Measurements from ENCODE around the gene DNM2.

DNM2 gene

GRCh38 chr19:10797541-10798256 is 79.8 kb downstream of the DNM2 start:
- in situ Hi-C loops (cut with HindIII; ENCODE audit: low pct_ligation_motif_present, low pct_unique_long_range_greater_than_20kb, low sequenced_read_pairs) = no loop called here
- no peak for DNase-seq

GRCh38 chr19:10800488-10800887 is 82.6 kb downstream of the DNM2 start:
- DNase-seq = no peak
- in situ Hi-C loops (cut with HindIII; ENCODE audit: low pct_ligation_motif_present, low pct_unique_long_range_greater_than_20kb, low sequenced_read_pairs) = no loop called here

- in situ Hi-C loops (cut with HindIII; ENCODE audit: low pct_ligation_motif_present, low pct_unique_long_range_greater_than_20kb, low sequenced_read_pairs) = no loop called here
- no peak for DNase-seq
Observed at GRCh38 chr19:10802479-10802878, 84.6 kb downstream of the DNM2 start.

- in situ Hi-C loops (cut with HindIII; ENCODE audit: low pct_ligation_motif_present, low pct_unique_long_range_greater_than_20kb, low sequenced_read_pairs) = no loop called here
- no peak for DNase-seq
Observed at GRCh38 chr19:10803252-10803651, 85.4 kb downstream of the DNM2 start.

GRCh38 chr19:10805065-10805757 is 87.3 kb downstream of the DNM2 start:
- no peak for DNase-seq
- in situ Hi-C loops (cut with HindIII; ENCODE audit: low pct_ligation_motif_present, low pct_unique_long_range_greater_than_20kb, low sequenced_read_pairs) = no loop called here

- in situ Hi-C loops (cut with HindIII; ENCODE audit: low pct_ligation_motif_present, low pct_unique_long_range_greater_than_20kb, low sequenced_read_pairs) = no loop called here
Observed at GRCh38 chr19:10805758-10806247, 87.9 kb downstream of the DNM2 start.

GRCh38 chr19:10808937-10809649 is 91.2 kb downstream of the DNM2 start:
- in situ Hi-C loops (cut with HindIII; ENCODE audit: low pct_ligation_motif_present, low pct_unique_long_range_greater_than_20kb, low sequenced_read_pairs) = no loop called here
- no peak for DNase-seq

More at GRCh38 chr19:10805758-10806247, 87.9 kb downstream of the DNM2 start:
- DNase-seq = no peak

GRCh38 chr19:10809651-10810285 is 91.9 kb downstream of the DNM2 start:
- in situ Hi-C loops (cut with HindIII; ENCODE audit: low pct_ligation_motif_present, low pct_unique_long_range_greater_than_20kb, low sequenced_read_pairs) = no loop called here
- DNase-seq = no peak

- in situ Hi-C loops (cut with HindIII; ENCODE audit: low pct_ligation_motif_present, low pct_unique_long_range_greater_than_20kb, low sequenced_read_pairs) = no loop called here
- no peak for DNase-seq
Observed at GRCh38 chr19:10811391-10812111, 93.7 kb downstream of the DNM2 start.

- in situ Hi-C loops (cut with HindIII; ENCODE audit: low pct_ligation_motif_present, low pct_unique_long_range_greater_than_20kb, low sequenced_read_pairs) = no loop called here
- no peak for DNase-seq
Observed at GRCh38 chr19:10812196-10812595, 94.3 kb downstream of the DNM2 start.

GRCh38 chr19:10812902-10813404 is 95.1 kb downstream of the DNM2 start:
- in situ Hi-C loops (cut with HindIII; ENCODE audit: low pct_ligation_motif_present, low pct_unique_long_range_greater_than_20kb, low sequenced_read_pairs) = no loop called here
- peak; percentile 71 for DNase-seq

- no peak for DNase-seq
- in situ Hi-C loops (cut with HindIII; ENCODE audit: low pct_ligation_motif_present, low pct_unique_long_range_greater_than_20kb, low sequenced_read_pairs) = no loop called here
Observed at GRCh38 chr19:10815007-10815536, 97.2 kb downstream of the DNM2 start.

- in situ Hi-C loops (cut with HindIII; ENCODE audit: low pct_ligation_motif_present, low pct_unique_long_range_greater_than_20kb, low sequenced_read_pairs) = no loop called here
- DNase-seq = no peak
Observed at GRCh38 chr19:10815969-10816644, 98.2 kb downstream of the DNM2 start.

- no peak for DNase-seq
- in situ Hi-C loops (cut with HindIII; ENCODE audit: low pct_ligation_motif_present, low pct_unique_long_range_greater_than_20kb, low sequenced_read_pairs) = no loop called here
Observed at GRCh38 chr19:10816691-10817090, 98.8 kb downstream of the DNM2 start.

GRCh38 chr19:10817291-10818038 is 99.6 kb downstream of the DNM2 start:
- no peak for DNase-seq
- in situ Hi-C loops (cut with HindIII; ENCODE audit: low pct_ligation_motif_present, low pct_unique_long_range_greater_than_20kb, low sequenced_read_pairs) = no loop called here

- in situ Hi-C loops (cut with HindIII; ENCODE audit: low pct_ligation_motif_present, low pct_unique_long_range_greater_than_20kb, low sequenced_read_pairs) = no loop called here
Observed at GRCh38 chr19:10818301-10819123, 100.6 kb downstream of the DNM2 start.

More at GRCh38 chr19:10818301-10819123, 100.6 kb downstream of the DNM2 start:
- DNase-seq = no peak
